GM18520 (cell line): ENCODE results near the gene GOLGA2.
"Not testable (repeated sequence)": the region's sequence is repeated elsewhere in the genome, so short reads cannot be mapped to it uniquely, and the experiment has no call there.

Experiments
- ATAC-seq: cut with Tn5 transposase; IDR thresholded peaks from one replicate; pipeline ENCODE4 v1.9.1; 2021; ENCODE audit not compliant: unreplicated experiment

GOLGA2 gene

GRCh38 chr9:128293091-128293490, 17.3 kb upstream of the GOLGA2 start:
- no peak for ATAC-seq

GRCh38 chr9:128292009-128292408, 16.2 kb upstream of the GOLGA2 start:
- no peak for ATAC-seq

- no peak for ATAC-seq
These were observed 12.6 kb upstream of the GOLGA2 start for GRCh38 chr9:128288273-128289004.

- no peak for ATAC-seq
These were observed 10.6 kb upstream of the GOLGA2 start for GRCh38 chr9:128286440-128286839.

GRCh38 chr9:128285033-128285784, 9.4 kb upstream of the GOLGA2 start:
- no peak for ATAC-seq

GRCh38 chr9:128282500-128282899, 6.7 kb upstream of the GOLGA2 start:
- no peak for ATAC-seq

- ATAC-seq: no peak
These were observed 4.3 kb upstream of the GOLGA2 start for GRCh38 chr9:128280084-128280622.

GRCh38 chr9:128279088-128280073, 3.6 kb upstream of the GOLGA2 start:
- ATAC-seq: not testable (repeated sequence)

- ATAC-seq: no peak
These were observed 915 bp upstream of the GOLGA2 start for GRCh38 chr9:128276574-128277270.

GRCh38 chr9:128276008-128276573, 284 bp upstream of the GOLGA2 start, which contains the start of gene SWI5:
Gene SWI5 (plus strand): TSS chr9:128276276.
- ATAC-seq: peak; percentile 93

GRCh38 chr9:128274245-128274644, 1.6 kb downstream of the GOLGA2 start:
- no peak for ATAC-seq

- no peak for ATAC-seq
These were observed 4.3 kb downstream of the GOLGA2 start for GRCh38 chr9:128271512-128271911.

- no peak for ATAC-seq
These were observed 4.7 kb downstream of the GOLGA2 start for GRCh38 chr9:128271112-128271511.

- ATAC-seq: no peak
These were observed 8.8 kb downstream of the GOLGA2 start for GRCh38 chr9:128266868-128267590.

- no peak for ATAC-seq
These were observed 10.4 kb downstream of the GOLGA2 start for GRCh38 chr9:128265348-128265847.

GRCh38 chr9:128262687-128263086, 13.1 kb downstream of the GOLGA2 start:
- ATAC-seq: no peak

GRCh38 chr9:128260340-128260739, 15.5 kb downstream of the GOLGA2 start:
- ATAC-seq: no peak

GRCh38 chr9:128259156-128259555, 16.7 kb downstream of the GOLGA2 start:
- no peak for ATAC-seq

- ATAC-seq: no peak
These were observed 17.5 kb downstream of the GOLGA2 start for GRCh38 chr9:128258326-128258725.
